Putamen (tissue), 1 donor: ENCODE data around the gene IGFBP5.
A peak's percentile ranks its signal among the peaks of the same experiment; 100 is the strongest.

Experiments used
- DNase-seq: peaks from one replicate; pipeline ENCODE4 v3.0.0-alpha.2; 2016; ENCODE audit warnings: low spot score

The IGFBP5 gene

GRCh38 chr2:216714376-216714775 lies 19.0 kb upstream of the IGFBP5 start:
- no peak for DNase-seq

- no peak for DNase-seq
Measured at GRCh38 chr2:216713691-216714336, 18.5 kb upstream of the IGFBP5 start.

GRCh38 chr2:216711348-216711747 lies 16.0 kb upstream of the IGFBP5 start:
- no peak for DNase-seq

GRCh38 chr2:216710551-216711301 lies 15.4 kb upstream of the IGFBP5 start:
- DNase-seq: no peak

GRCh38 chr2:216702756-216703155 lies 7.4 kb upstream of the IGFBP5 start:
- DNase-seq: no peak

GRCh38 chr2:216701544-216701943 lies 6.2 kb upstream of the IGFBP5 start:
- DNase-seq: no peak

GRCh38 chr2:216700781-216701180 lies 5.4 kb upstream of the IGFBP5 start:
- DNase-seq: no peak

- no peak for DNase-seq
Measured at GRCh38 chr2:216700088-216700567, 4.8 kb upstream of the IGFBP5 start.

- peak; percentile 60 for DNase-seq
Measured at GRCh38 chr2:216698895-216699294, 3.5 kb upstream of the IGFBP5 start.

GRCh38 chr2:216698293-216698692 lies 2.9 kb upstream of the IGFBP5 start:
- peak; percentile 21 for DNase-seq

GRCh38 chr2:216696751-216697560 lies 1.6 kb upstream of the IGFBP5 start:
- DNase-seq: peak; percentile 33

GRCh38 chr2:216696321-216696720 lies 972 bp upstream of the IGFBP5 start:
- peak; percentile 33 for DNase-seq

GRCh38 chr2:216694826-216695217 lies 527 bp downstream of the IGFBP5 start:
- no peak for DNase-seq

- peak; percentile 42 for DNase-seq
Measured at GRCh38 chr2:216694082-216694825, 1.1 kb downstream of the IGFBP5 start.

- DNase-seq: peak; percentile 16
Measured at GRCh38 chr2:216693414-216694080, 1.8 kb downstream of the IGFBP5 start.

GRCh38 chr2:216692636-216693413 lies 2.5 kb downstream of the IGFBP5 start:
- DNase-seq: peak; percentile 75

- peak; percentile 84 for DNase-seq
Measured at GRCh38 chr2:216690853-216691741, 4.3 kb downstream of the IGFBP5 start.

GRCh38 chr2:216690456-216690852 lies 4.9 kb downstream of the IGFBP5 start:
- DNase-seq: no peak

GRCh38 chr2:216689397-216689796 lies 6.0 kb downstream of the IGFBP5 start:
- DNase-seq: no peak
